GM19023 (cell line): ENCODE measurements around the gene PEX16.

Experiments used
- ATAC-seq: cut with Tn5 transposase; IDR thresholded peaks from one replicate; pipeline ENCODE4 v1.9.1; 2021; ENCODE audit warnings: mild to moderate bottlenecking, moderate library complexity; ENCODE audit not compliant: unreplicated experiment

The PEX16 gene

DNA sequence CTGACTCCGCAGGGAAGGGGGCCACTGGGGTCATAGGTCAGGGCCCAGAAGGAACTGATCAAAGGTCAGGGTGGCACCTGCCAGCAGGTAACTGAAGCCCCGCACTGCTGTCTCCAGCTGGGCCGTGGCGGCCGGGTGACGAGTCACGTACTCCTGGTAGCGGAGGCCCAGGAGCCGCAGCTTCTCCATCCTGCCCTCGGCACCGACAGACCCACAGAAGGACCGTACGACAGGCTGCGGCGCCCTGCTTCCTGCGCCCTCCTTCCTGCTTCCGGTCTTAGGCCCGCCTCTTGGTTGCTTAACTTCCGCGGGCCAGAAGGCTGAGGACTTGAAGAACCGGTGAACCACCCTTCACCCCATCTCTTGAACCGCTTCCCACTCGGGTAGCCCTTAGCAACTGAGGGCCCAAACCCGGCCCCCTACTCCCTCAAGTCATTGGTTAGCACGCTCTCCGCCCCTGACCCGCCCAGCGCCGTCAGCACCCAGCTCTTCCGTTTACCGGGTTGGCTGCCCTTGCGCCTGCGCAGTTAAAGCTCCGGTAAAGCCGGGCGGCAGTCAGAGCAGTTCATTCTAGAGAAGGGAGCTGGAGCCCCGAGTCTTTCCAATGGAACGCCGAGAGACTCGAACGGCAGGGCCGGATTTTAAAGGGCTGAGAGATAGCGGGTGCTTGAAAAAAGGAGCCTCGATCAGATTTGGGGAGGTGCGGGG is at the start of gene PEX16:
Gene PEX16 (minus strand): TSS at position 255 of the 708 bp plus-strand sequence. CDS start 66 bp downstream, at position 189.
- peak; percentile 89 for ATAC-seq

DNA sequence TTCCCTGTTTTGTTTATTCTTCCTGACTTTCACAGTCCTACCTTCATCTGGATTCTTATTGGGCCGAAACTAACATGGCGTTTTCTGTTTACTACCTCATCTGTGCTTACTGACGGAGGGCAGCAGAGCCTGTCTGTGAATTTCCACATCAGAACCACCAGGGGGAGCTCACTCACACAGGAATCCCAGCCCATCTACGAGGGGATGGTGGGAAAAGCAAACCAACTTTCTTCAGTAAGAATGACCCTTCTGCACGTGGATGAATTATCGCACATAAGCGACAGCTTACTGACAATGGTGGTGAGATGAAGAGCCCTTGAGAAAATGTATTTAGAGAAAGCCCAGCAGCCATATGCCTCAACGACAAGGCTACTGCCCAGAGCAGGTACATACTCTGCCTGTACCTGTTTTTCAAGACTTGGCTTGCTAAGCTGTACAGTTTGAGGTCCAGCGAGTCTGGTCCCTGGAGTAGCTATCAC is 47.3 kb upstream of the PEX16 start:
- peak; percentile 76 for ATAC-seq

DNA sequence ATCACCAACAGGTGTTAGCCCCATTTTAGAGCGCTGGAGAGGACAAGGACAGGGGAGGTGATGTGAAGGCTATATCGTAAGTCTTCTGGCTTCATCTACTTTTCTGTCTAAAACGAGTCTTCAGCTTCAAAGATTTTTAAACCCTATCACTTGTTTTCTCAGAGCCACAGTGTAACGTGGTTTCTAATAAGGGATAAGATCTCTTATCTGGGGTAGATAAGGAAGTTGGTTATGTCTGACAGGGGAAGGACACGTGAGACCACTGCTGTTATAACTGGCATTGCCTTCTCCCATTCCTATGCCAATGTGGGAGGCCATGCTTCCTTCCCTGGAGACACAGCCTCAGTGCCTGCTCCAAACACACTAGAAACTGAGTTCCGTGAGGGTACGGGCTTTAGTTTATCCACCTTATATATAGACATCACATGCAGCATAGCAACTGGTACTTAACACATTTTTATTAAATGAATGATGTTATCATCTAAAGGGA is 44.1 kb upstream of the PEX16 start:
- no peak for ATAC-seq

DNA sequence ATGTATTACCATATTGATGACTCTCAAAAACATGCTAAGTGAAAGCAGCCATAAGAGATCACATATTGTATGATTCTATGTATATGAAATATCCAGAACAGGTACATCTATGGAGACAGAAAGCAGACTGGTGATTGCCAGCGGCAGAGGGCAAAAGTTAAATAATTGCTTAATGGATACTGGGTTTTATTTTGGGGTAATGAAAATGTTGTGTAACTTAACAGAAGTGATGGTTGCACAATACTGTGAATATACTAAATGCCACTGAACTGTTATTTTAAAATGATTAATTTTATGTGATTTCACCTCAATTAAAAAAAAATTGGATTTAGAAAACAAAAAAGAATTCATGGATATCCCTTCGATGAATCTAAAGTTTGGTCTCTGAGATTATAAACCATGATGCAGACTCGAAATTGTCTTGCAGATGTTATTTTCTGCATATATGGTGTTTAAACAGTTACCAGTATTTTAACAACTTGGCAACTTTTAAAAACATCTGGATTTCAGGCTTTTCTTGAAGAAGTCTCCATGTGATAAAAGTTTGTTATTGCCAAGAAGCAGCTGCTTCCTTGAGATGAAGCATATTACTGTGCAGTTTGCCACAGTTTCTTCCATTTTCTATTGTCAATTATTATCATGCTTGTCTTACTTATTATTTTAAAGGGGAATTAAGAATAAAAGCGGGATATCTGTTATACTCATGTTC is 42.9 kb upstream of the PEX16 start:
- no peak for ATAC-seq

DNA sequence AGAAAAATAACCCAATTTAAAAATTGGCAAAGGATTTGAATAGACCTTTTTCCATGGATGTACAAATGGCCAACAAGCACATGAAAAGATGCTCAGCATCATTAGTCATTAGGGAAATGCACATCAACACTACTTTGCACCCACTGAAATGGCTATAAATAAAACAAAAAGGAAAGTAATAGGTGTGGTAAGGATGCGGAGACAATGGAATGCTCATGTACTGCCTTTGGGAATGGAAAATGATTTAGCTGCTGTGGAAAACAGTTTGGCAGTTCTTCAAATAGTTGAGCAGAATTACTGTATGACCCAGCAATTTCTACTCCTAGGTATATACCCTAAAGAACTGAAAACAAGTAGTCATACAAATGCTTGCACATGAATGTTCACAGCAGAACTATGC is 42.2 kb upstream of the PEX16 start:
- no peak for ATAC-seq

DNA sequence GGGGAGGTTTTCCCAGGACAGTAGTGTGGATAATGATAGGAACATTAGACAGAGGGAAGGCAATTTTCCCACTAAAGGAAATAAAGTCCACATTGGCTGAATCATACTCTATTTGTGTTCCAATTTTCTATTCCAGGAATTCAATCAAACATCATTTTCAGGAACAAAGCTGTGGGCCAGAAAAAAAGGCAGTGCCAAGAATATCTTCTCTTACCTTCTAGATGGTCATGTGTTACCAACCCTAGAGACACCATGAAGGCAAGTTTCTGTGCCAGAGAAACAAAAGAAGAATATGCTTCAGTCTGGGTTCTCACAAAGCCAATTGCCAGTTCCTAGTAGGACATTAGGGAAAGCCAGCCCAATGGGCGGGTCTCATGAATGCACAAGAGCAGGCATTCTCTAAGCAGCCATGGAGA is 32.3 kb upstream of the PEX16 start:
- ATAC-seq, result no peak

DNA sequence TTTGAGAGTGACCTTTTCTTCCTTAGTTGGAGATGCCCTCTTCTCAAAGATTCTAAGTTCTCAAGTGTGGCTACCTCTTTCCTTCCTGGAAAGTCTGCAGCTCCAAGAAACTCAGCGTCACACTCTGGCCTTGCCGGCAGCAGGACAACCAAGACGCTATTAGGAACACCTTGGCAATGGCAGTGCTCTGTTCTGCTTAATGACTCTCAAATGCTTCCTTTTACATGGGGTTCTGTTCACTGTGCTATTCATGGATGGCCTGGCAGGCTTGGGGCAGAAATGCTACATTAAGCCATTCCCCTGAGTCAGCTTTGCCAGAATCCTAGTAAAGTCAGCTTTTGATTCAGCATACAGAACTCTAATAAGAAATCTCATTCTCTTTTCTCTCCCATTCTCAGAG is 30.7 kb upstream of the PEX16 start:
- no peak for ATAC-seq

DNA sequence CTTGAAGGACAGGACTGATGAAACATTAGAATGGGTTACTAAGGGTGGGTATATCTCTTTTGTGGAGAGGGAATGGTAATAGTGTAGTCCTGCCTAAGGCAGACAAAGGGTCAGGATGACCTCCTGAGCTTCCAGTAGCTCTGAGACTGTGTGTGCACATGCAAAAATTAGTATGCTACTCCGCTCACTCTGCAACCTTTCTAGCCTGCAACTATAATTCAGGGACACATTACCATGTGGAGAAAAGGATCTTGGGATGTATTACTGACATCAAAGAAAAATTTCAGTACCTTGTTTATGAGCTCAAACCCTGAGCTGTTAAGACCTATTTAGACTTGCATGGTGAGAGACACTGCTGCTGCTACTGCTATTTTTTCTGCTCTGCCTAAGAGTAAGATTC is 30.2 kb upstream of the PEX16 start:
- ATAC-seq, result no peak

DNA sequence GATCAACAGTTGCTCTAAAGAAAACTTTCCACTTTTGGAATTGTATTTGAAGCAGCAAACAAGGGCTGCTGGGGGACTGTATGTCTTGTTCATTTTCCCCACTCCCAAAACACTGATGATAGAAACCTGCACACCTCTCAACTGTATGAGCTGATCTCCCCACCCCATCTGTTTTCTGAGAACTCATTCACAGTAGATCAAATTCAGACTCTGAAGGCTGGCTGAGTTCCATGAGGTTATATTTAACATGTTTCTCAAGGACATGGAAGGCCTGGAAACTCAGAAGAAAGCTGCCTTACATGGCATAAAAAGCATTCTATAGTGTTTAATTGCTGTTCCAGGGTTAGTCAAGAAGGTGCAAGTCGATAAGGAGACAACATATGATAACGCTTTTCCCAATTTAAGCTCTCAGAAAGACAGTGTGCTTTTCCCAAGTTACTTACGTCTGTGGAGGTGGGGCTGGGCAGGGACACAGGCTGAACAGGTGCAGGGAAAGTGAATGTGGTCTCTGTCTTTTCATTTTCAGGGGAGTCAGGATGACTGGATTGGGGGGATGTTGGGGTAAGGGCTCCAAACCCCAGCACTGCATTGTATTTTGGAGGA is 27.8 kb upstream of the PEX16 start:
- no peak for ATAC-seq

DNA sequence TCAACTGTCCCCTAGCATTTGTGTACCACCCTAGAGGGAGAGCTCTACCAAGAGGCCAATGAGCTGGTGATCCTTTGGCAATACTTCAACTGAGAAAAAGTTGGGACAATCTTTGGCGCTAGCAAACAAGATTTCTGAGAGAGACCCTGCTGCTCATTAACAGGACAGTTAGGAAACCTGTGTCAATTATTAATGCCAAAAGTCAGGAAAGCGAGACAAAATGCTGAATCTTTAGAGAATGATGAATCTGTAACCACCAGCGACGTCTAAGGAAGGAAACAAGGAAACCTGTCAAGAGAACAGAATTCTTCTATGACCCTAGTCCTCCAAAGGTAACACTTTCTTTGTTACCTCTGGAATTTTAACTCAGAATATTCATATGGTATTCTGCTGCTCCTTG is 24.7 kb upstream of the PEX16 start:
- no peak for ATAC-seq

DNA sequence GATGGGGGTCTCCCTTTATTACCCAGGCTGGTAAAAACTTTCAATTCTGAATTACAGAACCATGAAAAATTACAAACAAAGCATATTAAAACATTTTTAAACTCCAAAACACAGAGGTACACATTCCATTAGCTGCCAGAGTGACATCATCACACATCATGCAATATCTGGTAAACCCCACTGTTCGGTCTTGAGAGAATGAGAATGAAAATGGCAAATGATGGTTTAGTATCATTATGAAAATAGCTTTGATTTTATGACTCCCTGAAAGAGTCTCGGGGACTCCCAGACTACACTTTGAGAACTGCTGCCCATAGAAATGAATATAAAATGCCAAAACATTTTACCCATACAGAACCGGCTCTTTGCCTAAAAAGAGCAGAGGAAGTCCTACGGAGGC is 23.6 kb upstream of the PEX16 start:
- no peak for ATAC-seq

DNA sequence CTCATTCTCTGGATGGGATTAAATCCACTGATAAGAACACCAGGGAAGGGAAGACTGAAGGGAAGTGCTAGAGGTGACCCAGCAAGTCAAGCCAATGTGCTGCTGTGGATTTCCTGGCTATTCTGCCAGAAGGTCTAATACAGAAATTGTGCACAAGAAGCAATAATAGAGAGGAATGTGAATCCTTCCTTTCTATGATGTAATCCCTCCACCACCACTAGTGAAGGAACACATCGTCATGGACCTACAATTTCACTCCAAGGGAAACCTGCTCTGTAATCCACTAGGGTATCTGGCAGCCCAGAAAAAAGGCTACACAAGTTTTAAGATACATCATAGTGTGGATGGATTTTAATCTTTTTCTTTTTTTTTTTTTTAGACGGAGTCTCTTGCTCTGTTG is 22.2 kb upstream of the PEX16 start:
- ATAC-seq, result no peak

DNA sequence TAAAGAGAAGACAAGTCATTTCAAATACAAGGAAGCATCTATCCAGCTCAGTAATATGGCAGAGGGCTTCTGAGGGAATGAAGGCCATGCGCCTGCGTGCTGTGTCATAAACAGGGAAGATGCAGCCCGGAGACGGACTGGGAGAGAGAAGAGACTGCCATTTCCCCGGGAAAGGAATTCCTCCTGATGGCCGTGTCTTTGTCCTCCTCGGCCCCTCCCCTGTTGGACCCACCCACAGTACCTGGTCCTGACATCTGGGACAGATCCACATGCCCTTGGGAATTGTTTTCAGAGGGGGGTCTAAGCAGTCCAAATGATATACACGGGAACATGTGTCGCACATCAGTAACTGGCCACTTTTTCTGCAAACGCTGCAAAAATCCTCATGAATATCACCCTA is 20.2 kb upstream of the PEX16 start:
- ATAC-seq, result no peak

DNA sequence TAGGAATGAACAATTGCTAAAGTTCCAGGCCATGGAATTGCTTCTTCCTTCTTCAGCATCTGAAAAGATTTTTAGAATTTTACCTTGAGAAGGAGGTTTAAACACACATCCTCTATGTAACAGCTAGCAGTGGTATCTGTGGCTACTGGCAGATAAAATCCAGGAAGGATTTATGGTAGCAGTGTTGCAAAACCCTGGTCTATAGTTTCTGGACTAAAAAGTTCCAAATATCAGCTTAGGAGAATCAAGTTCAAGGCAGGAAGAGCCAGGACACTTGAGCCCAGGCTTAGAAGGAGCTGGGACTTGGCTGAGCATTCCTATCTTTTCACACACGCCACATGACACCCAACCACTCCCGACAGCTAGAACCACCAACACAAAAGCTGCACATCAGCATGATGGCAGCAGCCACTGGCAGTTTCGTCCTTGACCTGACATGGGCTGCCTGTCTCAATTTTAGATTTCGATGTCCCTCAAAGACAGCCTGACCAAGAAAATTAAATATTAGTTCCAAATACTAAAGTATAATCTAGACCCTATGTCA is 18.9 kb upstream of the PEX16 start:
- no peak for ATAC-seq

DNA sequence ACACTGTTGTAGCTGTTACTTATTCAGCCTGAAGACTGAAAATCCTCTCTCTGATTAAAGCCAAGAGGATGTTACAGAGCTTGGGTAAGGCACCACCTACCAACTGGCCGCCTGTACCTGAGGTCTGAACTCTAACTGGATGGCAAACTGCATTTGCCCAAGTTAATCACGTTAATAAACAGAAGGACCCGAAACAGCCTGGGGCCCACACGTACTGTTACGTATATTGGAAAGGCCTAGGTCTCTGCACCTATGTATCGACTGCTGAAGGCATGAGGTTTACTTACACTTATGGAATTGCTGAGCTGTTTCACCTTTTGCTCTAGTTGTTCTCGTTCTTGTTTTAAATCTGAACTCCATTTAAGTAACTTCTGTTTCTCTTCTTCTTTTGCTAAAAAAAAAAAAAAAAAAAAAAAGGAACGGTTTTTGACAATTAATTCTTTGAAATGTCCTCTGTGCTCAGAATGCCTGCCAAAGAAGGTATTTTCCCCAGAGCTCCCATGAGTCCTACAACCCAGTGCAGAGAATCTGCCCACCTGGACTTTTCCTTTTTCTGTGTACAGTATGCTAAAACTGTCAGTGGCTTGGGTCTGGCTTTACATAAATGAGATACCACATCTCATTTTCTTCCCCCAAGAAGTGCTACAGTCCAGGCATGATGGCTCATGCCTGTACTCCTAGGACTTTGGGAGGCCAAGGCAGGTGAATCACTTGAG is 17.8 kb upstream of the PEX16 start:
- no peak for ATAC-seq

DNA sequence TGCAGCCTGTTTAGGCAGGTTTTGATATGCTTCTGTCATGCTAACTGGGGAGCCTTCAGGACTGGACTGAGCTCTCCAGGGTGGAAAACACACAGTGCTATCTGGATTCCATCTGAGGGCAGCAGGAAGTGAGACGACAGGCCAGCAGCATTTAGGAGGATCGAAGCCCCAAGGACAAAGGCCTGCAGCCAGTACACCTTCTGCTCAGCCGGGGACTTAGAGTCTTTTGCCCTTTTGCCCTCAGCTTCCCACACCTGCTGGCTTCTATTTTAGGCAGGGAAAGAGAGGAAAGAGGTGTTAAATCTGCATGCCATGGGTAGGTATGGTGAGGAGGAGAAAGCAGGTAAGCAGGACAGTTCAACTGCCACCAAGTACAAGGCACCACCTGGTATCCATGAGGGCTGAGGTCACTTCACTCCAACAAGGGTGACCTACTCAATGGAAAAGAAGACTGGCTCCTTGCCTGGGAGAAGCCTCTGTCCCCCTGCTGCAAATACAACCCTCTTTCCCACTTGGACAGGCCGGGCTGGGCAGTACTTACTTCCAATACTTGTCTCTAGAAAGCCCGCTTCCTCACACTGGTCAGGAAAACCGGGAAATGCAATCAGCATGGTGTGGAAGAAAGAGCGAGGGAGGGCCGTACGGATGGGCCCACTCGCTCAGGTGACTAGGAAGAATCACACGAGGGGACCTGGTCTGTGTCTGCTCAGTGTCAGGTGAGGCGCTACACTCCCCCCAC is 17.1 kb upstream of the PEX16 start:
- ATAC-seq, result no peak

DNA sequence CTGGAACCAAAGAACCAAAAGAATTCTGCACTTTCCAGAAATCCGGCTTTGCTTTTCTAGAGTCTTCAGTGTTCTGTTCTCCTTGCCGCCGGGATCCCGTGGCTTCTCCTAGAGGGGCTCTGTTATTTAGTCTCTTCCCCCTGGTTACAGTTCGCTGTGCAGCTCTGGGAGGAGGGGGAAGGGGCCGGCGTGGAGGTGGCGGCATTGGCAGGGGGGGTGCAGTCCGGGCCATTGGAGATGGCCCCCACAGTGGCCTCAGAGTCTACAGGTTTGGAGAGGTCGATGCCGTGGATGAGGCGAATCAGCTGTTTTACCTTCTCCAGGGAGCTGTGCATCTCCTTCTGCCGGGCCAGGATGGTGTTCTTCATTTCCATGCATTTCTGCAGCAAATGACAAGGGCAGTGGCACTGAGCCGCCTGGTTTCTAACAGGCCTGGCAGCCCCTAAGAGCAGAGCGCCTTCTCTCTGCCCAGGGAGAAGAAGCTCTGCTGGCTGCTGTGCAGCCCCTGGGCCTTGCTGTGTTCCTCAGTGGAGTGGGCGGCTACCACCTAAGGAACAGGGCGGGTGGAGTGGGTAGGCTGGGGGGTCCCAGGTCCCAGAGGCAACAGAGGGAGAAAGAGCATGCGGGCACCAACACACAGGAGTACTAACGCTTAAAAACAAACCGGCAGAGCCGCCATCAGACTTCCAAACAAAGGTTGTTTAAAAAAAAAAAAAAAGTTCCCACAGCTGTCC is 16.3 kb upstream of the PEX16 start:
- ATAC-seq, result no peak

DNA sequence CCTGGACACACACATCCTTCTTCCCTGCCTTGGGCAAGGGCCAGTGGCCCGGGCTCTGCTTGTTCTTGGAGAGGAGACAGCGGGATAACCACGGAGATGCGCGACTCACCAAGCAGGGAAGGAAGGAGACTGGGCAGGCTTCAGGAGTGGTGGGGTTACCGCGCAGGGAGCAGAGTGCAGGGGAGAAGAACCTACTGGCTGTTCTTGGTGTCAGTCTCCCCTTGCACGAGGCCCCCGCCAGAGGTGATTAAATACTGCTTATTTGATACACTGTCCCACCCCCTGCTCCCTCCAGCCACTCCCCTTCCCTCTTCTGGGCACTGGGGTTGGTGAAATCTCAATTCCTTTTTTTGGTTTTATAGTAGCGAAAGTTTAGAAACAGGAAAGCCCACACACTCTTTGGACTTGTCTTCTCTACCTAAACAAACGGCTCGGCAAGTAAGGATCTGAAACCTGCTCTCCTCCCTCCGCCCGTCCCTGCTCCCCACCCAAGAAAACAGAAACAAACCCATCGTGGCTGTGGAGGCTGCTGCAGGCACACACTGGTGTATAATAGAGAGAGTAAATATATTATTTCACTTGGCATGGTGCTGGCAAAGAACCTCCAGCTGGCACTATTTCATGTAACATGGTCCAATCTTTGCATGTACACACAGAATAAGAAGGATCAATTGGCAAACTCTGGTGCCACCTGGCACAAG is 15.6 kb upstream of the PEX16 start:
- no peak for ATAC-seq

DNA sequence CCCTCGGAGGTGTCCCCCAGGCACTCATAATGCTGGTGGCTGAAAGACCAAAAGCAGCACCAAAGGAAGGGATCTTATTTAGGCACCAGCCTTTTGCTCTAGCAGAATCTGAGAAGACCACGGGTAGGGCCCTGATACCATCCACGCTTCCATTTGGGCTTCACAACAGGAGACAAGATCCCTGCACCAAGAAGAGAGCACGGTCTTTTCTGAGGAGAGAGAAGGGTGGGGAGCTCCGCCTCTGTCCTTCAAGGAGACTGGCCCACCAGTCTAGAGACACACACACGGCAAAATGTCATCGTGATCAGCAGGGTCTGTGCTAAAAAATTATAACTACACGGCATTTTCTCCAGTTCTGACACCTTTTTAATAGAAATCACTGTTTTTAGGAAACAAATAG is 14.5 kb upstream of the PEX16 start:
- no peak for ATAC-seq
